H9 (cell line): ENCODE data around the gene CSDE1. TPM values are rescaled to one million over a fixed set of nuclear protein-coding genes. Genes with fewer than 3 reads are reported as not detected.

Experiments used
- DNase-seq: peaks from one replicate; pipeline ENCODE4 v3.0.0-alpha.2; 2017
- H2AFZ ChIP-seq: one replicate; pipeline ENCODE4 v1.6.1; 2013; ENCODE audit warnings: mild to moderate bottlenecking, low read length, control low read depth, moderate library complexity
- H2AK5ac ChIP-seq: 2 replicates; pipeline ENCODE4 v1.6.1; 2013; ENCODE audit warnings: low read length, control low read depth, mixed read lengths; ENCODE audit not compliant: insufficient read length
- H2BK120ac ChIP-seq: one replicate; pipeline ENCODE4 v1.6.1; 2013; ENCODE audit warnings: low read depth, mild to moderate bottlenecking, low read length, control low read depth, inconsistent platforms; ENCODE audit not compliant: poor library complexity, severe bottlenecking
- H2BK12ac ChIP-seq: 2 replicates; pipeline ENCODE4 v1.6.1; 2013; ENCODE audit warnings: low read length, control low read depth, mixed read lengths, low read depth; ENCODE audit not compliant: insufficient read length
- H2BK15ac ChIP-seq: 2 replicates; pipeline ENCODE4 v1.6.1; 2013; ENCODE audit warnings: low read depth, low read length, control low read depth
- H2BK20ac ChIP-seq: one replicate; pipeline ENCODE4 v1.6.1; 2013; ENCODE audit warnings: low read depth, mild to moderate bottlenecking, low read length, control low read depth, inconsistent platforms; ENCODE audit not compliant: poor library complexity, severe bottlenecking
- H2BK5ac ChIP-seq: 2 replicates; pipeline ENCODE4 v1.6.1; 2013; ENCODE audit warnings: low read length, control low read depth, mixed read lengths; ENCODE audit not compliant: insufficient read length
- H3K14ac ChIP-seq: 2 replicates; pipeline ENCODE4 v1.6.1; 2013; ENCODE audit warnings: low read length, control low read depth; ENCODE audit not compliant: insufficient read depth
- H3K18ac ChIP-seq: 2 replicates; pipeline ENCODE4 v1.6.1; 2013; ENCODE audit warnings: low read depth, mild to moderate bottlenecking, mixed read lengths, low read length, control low read depth; ENCODE audit not compliant: insufficient read length
- H3K23ac ChIP-seq: 2 replicates; pipeline ENCODE4 v1.6.1; 2013; ENCODE audit warnings: low read length, control low read depth, mixed read lengths, low read depth; ENCODE audit not compliant: insufficient read length
- H3K23me2 ChIP-seq: 2 replicates; pipeline ENCODE4 v1.6.1; 2013; ENCODE audit warnings: low read depth, mild to moderate bottlenecking, mixed read lengths, low read length, control low read depth; ENCODE audit not compliant: insufficient read length, poor library complexity, severe bottlenecking
- H3K27ac ChIP-seq: 2 replicates; pipeline ENCODE4 v1.5.1; 2013; ENCODE audit warnings: low read length, control low read depth, mixed read lengths, low read depth; ENCODE audit not compliant: insufficient read length
- H3K27me3 ChIP-seq: 2 replicates; pipeline ENCODE4 v1.6.1; 2013; ENCODE audit warnings: low read length, control low read depth, inconsistent platforms; ENCODE audit not compliant: insufficient read depth
- H3K4ac ChIP-seq: 2 replicates; pipeline ENCODE4 v1.6.1; 2013; ENCODE audit warnings: low read depth, mild to moderate bottlenecking, control low read depth, inconsistent platforms, low read length, moderate library complexity
- H3K4me1 ChIP-seq: 2 replicates; pipeline ENCODE4 v1.6.1; 2013; ENCODE audit warnings: low read length, control low read depth, inconsistent platforms; ENCODE audit not compliant: insufficient read depth
- H3K4me2 ChIP-seq: 2 replicates; pipeline ENCODE4 v1.6.1; 2013; ENCODE audit warnings: low read length, control low read depth, mixed read lengths; ENCODE audit not compliant: insufficient read length, insufficient read depth
- H3K56ac ChIP-seq: 2 replicates; pipeline ENCODE4 v1.6.1; 2013; ENCODE audit warnings: low read depth, mild to moderate bottlenecking, mixed read lengths, low read length, control low read depth; ENCODE audit not compliant: insufficient read length
- H3K79me1 ChIP-seq: 2 replicates; pipeline ENCODE4 v1.6.1; 2013; ENCODE audit warnings: low read depth, mild to moderate bottlenecking, moderate library complexity, low read length, control low read depth, inconsistent platforms; ENCODE audit not compliant: insufficient read depth, poor library complexity, severe bottlenecking
- H3K79me2 ChIP-seq: 2 replicates; pipeline ENCODE4 v1.6.1; 2013; ENCODE audit warnings: low read length, control low read depth, inconsistent platforms; ENCODE audit not compliant: insufficient read depth
- H3K9ac ChIP-seq: 2 replicates; pipeline ENCODE4 v1.6.1; 2013; ENCODE audit warnings: low read length, control low read depth, mixed read lengths; ENCODE audit not compliant: insufficient read length; ENCODE audit errors: extremely low read depth
- H3K9me3 ChIP-seq: one replicate; pipeline ENCODE4 v1.6.1; 2013; ENCODE audit warnings: low read depth, low read length, inconsistent platforms; ENCODE audit not compliant: control insufficient read depth
- H3T11ph ChIP-seq: one replicate; pipeline ENCODE4 v1.6.1; 2013; ENCODE audit warnings: mild to moderate bottlenecking, low read length, control low read depth, inconsistent platforms
- H4K20me1 ChIP-seq: one replicate; pipeline ENCODE4 v1.6.1; 2013; ENCODE audit not compliant: control insufficient read depth, insufficient read length, insufficient read depth
- H4K5ac ChIP-seq: 2 replicates; pipeline ENCODE4 v1.6.1; 2013; ENCODE audit warnings: low read depth, mild to moderate bottlenecking, mixed read lengths, low read length, control low read depth; ENCODE audit not compliant: insufficient read length
- H4K8ac ChIP-seq: replicated peaks from 2 replicates; pipeline ENCODE4 v1.6.1; 2013; ENCODE audit warnings: low read length, control low read depth, mixed read lengths, low read depth; ENCODE audit not compliant: insufficient read length
- H4K91ac ChIP-seq: 2 replicates; pipeline ENCODE4 v1.6.1; 2013; ENCODE audit warnings: low read depth, mild to moderate bottlenecking, moderate library complexity, mixed read lengths, low read length, control low read depth; ENCODE audit not compliant: insufficient read length
- H3K27ac Mint-ChIP-seq, 3 experiments: 2 replicates in 2 of 3; 3 replicates in 1 of 3; pipeline ENCODE4 v1.8.0; 2020 to 2021; ENCODE audit warnings: mixed read lengths in 3 of 3, mild to moderate bottlenecking in 1 of 3, moderate library complexity in 1 of 3
- H3K27me3 Mint-ChIP-seq: 2 replicates; pipeline ENCODE4 v1.8.0; 2021; ENCODE audit warnings: low read depth, mild to moderate bottlenecking, moderate library complexity, mixed read lengths
- H3K36me3 Mint-ChIP-seq, 3 experiments: 2 replicates in 2 of 3; 3 replicates in 1 of 3; pipeline ENCODE4 v1.8.0; 2020 to 2021; ENCODE audit warnings: low read depth in 3 of 3, mixed read lengths in 3 of 3; ENCODE audit not compliant: insufficient read depth in 1 of 3
- H3K4me1 Mint-ChIP-seq, 2 experiments: 2 replicates each; pipeline ENCODE4 v1.8.0; 2020; ENCODE audit warnings: mixed read lengths in 2 of 2
- H3K4me3 Mint-ChIP-seq, 2 experiments: 2 replicates in 1 of 2; 3 replicates in 1 of 2; pipeline ENCODE4 v1.8.0; 2020 to 2021; ENCODE audit warnings: mild to moderate bottlenecking in 2 of 2, mixed read lengths in 2 of 2, moderate library complexity in 1 of 2
- H3K9me3 Mint-ChIP-seq, 2 experiments: 2 replicates in 1 of 2; 3 replicates in 1 of 2; pipeline ENCODE4 v1.8.0; 2020; ENCODE audit warnings: mild to moderate bottlenecking in 2 of 2, mixed read lengths in 2 of 2, moderate library complexity in 1 of 2
- CTCF ChIP-seq: fragments of 200-600 bp; sonication (generic); conservative IDR thresholded peaks from 3 replicates; pipeline ENCODE4 v1.8.0; 2021; ENCODE audit warnings: antibody characterized with exemption, mild to moderate bottlenecking
- WGBS: extraction: QIAGEN DNeasy Blood & Tissue Kit; methylation state at CpG from one replicate; pipeline ENCODE4 v1.1.7; 2013; ENCODE audit warnings: missing lambda C conversion rate, low lambda C conversion rate, mixed read lengths; ENCODE audit not compliant: insufficient read length; ENCODE audit errors: extremely low coverage; 5-methylcytosine and 5-hydroxymethylcytosine counted together
- total RNA-seq: library from RNA; stranded (reverse); gene quantifications from 2 replicates; pipeline ENCODE4 v1.2.1, GENCODE V29; 2021

CSDE1 gene
- total RNA-seq, 1 experiment from 2014 or later = 645 TPM

GRCh38 chr1:114719424-114719787 is 38.4 kb downstream of the CSDE1 start:
- Histone ChIP-seq H3K23ac (no peak overlapping the region), H3K23me2 (peaks cover 4% of the 10 kb centered on the region), H3T11ph (no peak overlapping the region), H3K18ac (no peak overlapping the region), H2BK20ac (no peak overlapping the region), H3K4ac (no peak overlapping the region), H3K79me1 (no peaks in the 10 kb centered on the region), H4K5ac (no peak overlapping the region), H2BK120ac (no peak overlapping the region), H3K4me1 (no peaks in the 10 kb centered on the region), H4K20me1 (no peaks in the 10 kb centered on the region), H3K9me3 (no peaks in the 10 kb centered on the region), H3K79me2 (peaks cover 4% of the 10 kb centered on the region; the same call in 1 of the 2 replicates), H3K14ac (no peak overlapping the region), H3K4me2 (no peak overlapping the region), H3K27me3 (no peaks in the 10 kb centered on the region), H3K9ac (no peak overlapping the region), H2AK5ac (no peak overlapping the region), H3K56ac (no peak overlapping the region), H2BK15ac (no peak overlapping the region), H4K8ac (no peak overlapping the region), H2AFZ (no peak overlapping the region), H2BK5ac (no peak overlapping the region), H4K91ac (no peak overlapping the region), H2BK12ac (no peak overlapping the region), H3K27ac (no peak overlapping the region)
- DNase-seq = no peak
- Mint-ChIP-seq H3K4me3 (no peak overlapping the region), H3K27ac (peak overlapping the region in 1 of 3 experiments; percentile 71; a peak in 1 of 7 replicates), H3K27me3 (no peaks in the 10 kb centered on the region), H3K9me3 (no peaks in the 10 kb centered on the region), H3K36me3 (peaks cover 39 to 78% (median 77%) of the 10 kb centered on the region in 3 experiments; a peak in 6 of 7 replicates), H3K4me1 (peaks cover 9 to 14% of the 10 kb centered on the region in 2 experiments)
- no CpG with 5 or more reads among the region's 3 CpGs for WGBS
- no peak for TF ChIP-seq CTCF
